GM19351 (cell line): ENCODE results near the gene CYP2W1.
"Not testable (repeated sequence)": the region's sequence is repeated elsewhere in the genome, so short reads cannot be mapped to it uniquely, and the experiment has no call there.

Experiments
- ATAC-seq: cut with Tn5 transposase; IDR thresholded peaks from one replicate; pipeline ENCODE4 v1.9.1; 2021; ENCODE audit warnings: mild to moderate bottlenecking, moderate library complexity; ENCODE audit not compliant: unreplicated experiment

Gene CYP2W1

GRCh38 chr7:1027242-1028043, 44.5 kb downstream of the CYP2W1 start:
- ATAC-seq: no peak

GRCh38 chr7:1028044-1028770, 45.2 kb downstream of the CYP2W1 start:
- ATAC-seq: peak; percentile 42

GRCh38 chr7:1028775-1029636, 46.0 kb downstream of the CYP2W1 start:
- ATAC-seq: no peak

GRCh38 chr7:1029637-1030443, 46.9 kb downstream of the CYP2W1 start:
- no peak for ATAC-seq

GRCh38 chr7:1030444-1031070, 47.6 kb downstream of the CYP2W1 start:
- ATAC-seq: no peak

- ATAC-seq: no peak
These were observed 48.9 kb downstream of the CYP2W1 start for GRCh38 chr7:1031716-1032455.

- no peak for ATAC-seq
These were observed 49.7 kb downstream of the CYP2W1 start for GRCh38 chr7:1032536-1033181.

- ATAC-seq: no peak
These were observed 50.7 kb downstream of the CYP2W1 start for GRCh38 chr7:1033546-1034145.

- ATAC-seq: not testable (repeated sequence)
These were observed 51.8 kb downstream of the CYP2W1 start for GRCh38 chr7:1034769-1035168.

- not testable (repeated sequence) for ATAC-seq
These were observed 53.4 kb downstream of the CYP2W1 start for GRCh38 chr7:1036164-1036928.
